ENCODE measurements around the gene TSPAN15. TPM values are rescaled to one million over a fixed set of nuclear protein-coding genes. Genes with fewer than 3 reads are reported as not detected.

The TSPAN15 gene
- total RNA-seq, 1 experiment from 2014 or later: 8.3 TPM

DNA sequence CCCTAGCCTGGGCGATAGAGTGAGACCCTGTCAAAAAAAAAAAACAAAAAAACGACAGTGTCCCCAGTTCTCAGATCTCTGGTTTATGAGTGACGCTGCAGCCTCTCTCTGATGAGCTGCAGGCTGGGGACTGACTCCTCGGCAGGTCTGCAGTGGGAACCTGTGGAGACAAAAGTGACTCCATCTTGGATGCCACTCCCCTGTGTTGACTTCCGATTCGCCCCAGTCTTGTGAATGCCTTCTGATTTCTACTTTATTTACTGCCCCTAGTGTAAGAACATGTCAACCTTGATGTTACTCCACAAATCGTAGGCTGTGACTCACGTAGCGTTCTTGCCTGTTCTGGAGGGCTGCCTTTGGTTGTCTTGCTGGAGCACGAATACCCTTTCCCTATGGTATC lies 40.8 kb upstream of the TSPAN15 start (continued):
- TF ChIP-seq, protein P1, sequence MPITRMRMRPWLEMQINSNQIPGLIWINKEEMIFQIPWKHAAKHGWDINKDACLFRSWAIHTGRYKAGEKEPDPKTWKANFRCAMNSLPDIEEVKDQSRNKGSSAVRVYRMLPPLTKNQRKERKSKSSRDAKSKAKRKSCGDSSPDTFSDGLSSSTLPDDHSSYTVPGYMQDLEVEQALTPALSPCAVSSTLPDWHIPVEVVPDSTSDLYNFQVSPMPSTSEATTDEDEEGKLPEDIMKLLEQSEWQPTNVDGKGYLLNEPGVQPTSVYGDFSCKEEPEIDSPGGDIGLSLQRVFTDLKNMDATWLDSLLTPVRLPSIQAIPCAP (CRISPR knock-in tag; IDR thresholded peaks at IDR 0.05): no peak
- TF ChIP-seq, protein P2, sequence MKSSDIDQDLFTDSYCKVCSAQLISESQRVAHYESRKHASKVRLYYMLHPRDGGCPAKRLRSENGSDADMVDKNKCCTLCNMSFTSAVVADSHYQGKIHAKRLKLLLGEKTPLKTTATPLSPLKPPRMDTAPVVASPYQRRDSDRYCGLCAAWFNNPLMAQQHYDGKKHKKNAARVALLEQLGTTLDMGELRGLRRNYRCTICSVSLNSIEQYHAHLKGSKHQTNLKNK (CRISPR knock-in tag; IDR thresholded peaks at IDR 0.05): no peak
- TF ChIP-seq SMAD4 (CRISPR knock-in tag; IDR thresholded peaks at IDR 0.05): no peak
- no peak for TF ChIP-seq NFATC4 (CRISPR knock-in tag; IDR thresholded peaks at IDR 0.05)
- TF ChIP-seq, protein P3, sequence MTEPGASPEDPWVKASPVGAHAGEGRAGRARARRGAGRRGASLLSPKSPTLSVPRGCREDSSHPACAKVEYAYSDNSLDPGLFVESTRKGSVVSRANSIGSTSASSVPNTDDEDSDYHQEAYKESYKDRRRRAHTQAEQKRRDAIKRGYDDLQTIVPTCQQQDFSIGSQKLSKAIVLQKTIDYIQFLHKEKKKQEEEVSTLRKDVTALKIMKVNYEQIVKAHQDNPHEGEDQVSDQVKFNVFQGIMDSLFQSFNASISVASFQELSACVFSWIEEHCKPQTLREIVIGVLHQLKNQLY (CRISPR knock-in tag; IDR thresholded peaks at IDR 0.05): no peak
- no peak for TF ChIP-seq JUN (CRISPR knock-in tag; IDR thresholded peaks at IDR 0.05)
- TF ChIP-seq, protein P4, sequence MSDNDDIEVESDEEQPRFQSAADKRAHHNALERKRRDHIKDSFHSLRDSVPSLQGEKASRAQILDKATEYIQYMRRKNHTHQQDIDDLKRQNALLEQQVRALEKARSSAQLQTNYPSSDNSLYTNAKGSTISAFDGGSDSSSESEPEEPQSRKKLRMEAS (CRISPR knock-in tag; IDR thresholded peaks at IDR 0.05): no peak

DNA sequence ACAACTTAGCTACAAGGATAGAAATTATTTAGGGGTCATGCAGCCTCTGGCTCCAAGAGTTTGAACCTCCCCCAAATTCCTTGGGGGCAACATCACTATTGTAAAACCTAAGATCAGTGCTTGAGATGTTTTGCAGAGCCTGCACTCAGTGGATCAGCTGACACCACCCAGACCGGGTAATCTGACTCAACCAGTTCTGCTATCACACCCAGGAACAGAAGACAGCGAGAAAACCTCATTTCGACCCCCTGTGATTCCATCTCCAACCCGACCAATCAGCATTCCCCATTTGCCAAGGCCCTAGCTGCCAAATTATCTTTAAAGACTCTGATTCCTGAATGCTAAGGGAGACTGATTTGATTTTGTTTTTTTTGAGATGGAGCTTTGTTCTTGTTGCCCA lies 39.8 kb upstream of the TSPAN15 start:
- H3K4me1 Mint-ChIP-seq: peaks cover 22% of the 10 kb centered on the region
- TF ChIP-seq ZNF219 (CRISPR knock-in tag; IDR thresholded peaks at IDR 0.05; ENCODE audit: borderline replicate concordance) (no peak), MXD4 (CRISPR knock-in tag; IDR thresholded peaks at IDR 0.05; ENCODE audit: borderline replicate concordance) (no peak), FOXK1 (CRISPR knock-in tag; IDR thresholded peaks at IDR 0.05) (no peak), HMGA2 (CRISPR knock-in tag; IDR thresholded peaks at IDR 0.05) (no peak), ZNF138 (CRISPR knock-in tag; conservative IDR thresholded peaks at IDR 0.05) (no peak), ZNF317 (CRISPR knock-in tag; IDR thresholded peaks at IDR 0.05; ENCODE audit: borderline replicate concordance, low read depth) (no peak), TEAD1 (CRISPR knock-in tag; IDR thresholded peaks at IDR 0.05) (no peak), ZNF396 (CRISPR knock-in tag; IDR thresholded peaks at IDR 0.05; ENCODE audit: borderline replicate concordance) (no peak), SMAD3 (CRISPR knock-in tag; IDR thresholded peaks at IDR 0.05; ENCODE audit: borderline replicate concordance) (no peak), NR2C2 (CRISPR knock-in tag; IDR thresholded peaks at IDR 0.05) (no peak)
- TF ChIP-seq, protein P5, sequence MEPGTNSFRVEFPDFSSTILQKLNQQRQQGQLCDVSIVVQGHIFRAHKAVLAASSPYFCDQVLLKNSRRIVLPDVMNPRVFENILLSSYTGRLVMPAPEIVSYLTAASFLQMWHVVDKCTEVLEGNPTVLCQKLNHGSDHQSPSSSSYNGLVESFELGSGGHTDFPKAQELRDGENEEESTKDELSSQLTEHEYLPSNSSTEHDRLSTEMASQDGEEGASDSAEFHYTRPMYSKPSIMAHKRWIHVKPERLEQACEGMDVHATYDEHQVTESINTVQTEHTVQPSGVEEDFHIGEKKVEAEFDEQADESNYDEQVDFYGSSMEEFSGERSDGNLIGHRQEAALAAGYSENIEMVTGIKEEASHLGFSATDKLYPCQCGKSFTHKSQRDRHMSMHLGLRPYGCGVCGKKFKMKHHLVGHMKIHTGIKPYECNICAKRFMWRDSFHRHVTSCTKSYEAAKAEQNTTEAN (CRISPR knock-in tag; IDR thresholded peaks at IDR 0.05): no peak
- TF ChIP-seq, protein P1 (CRISPR knock-in tag; IDR thresholded peaks at IDR 0.05): no peak
- TF ChIP-seq, protein P6, sequence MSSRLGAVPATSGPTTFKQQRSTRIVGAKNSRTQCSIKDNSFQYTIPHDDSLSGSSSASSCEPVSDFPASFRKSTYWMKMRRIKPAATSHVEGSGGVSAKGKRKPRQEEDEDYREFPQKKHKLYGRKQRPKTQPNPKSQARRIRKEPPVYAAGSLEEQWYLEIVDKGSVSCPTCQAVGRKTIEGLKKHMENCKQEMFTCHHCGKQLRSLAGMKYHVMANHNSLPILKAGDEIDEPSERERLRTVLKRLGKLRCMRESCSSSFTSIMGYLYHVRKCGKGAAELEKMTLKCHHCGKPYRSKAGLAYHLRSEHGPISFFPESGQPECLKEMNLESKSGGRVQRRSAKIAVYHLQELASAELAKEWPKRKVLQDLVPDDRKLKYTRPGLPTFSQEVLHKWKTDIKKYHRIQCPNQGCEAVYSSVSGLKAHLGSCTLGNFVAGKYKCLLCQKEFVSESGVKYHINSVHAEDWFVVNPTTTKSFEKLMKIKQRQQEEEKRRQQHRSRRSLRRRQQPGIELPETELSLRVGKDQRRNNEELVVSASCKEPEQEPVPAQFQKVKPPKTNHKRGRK (CRISPR knock-in tag; IDR thresholded peaks at IDR 0.05; ENCODE audit: borderline replicate concordance): no peak
- H3K27ac Mint-ChIP-seq: no peak overlapping the region
- ChIA-PET CTCF (no interaction called here), POLR2A (no interaction called here)
- ATAC-seq: no peak
- H3K36me3 Mint-ChIP-seq: no peaks in the 10 kb centered on the region
- peaks cover 7% of the 10 kb centered on the region for H3K27me3 Mint-ChIP-seq (ENCODE audit: low read depth)
- no peaks in the 10 kb centered on the region for H3K9me3 Mint-ChIP-seq
- no peak overlapping the region for H3K4me3 Mint-ChIP-seq
- no peak for DNase-seq (ENCODE audit: low spot score)

All from WTC11 (cell line).